Stimulated activated CD8-positive, alpha-beta memory T cell treated with anti-CD3 and anti-CD28 coated beads, Interleukin-4, amount 100 ng/mL, for 1 hour (primary cell): ENCODE data around the gene OPA1.
"Not testable (repeated sequence)": the region's sequence is repeated elsewhere in the genome, so short reads cannot be mapped to it uniquely, and the experiment has no call there.

Experiments used
- DNase-seq, 2 donors: peaks; one replicate each; pipeline ENCODE4 v3.0.0-alpha.2; 2020; ENCODE audit warnings: low read depth in 2 of 2, low spot score in 1 of 2

The OPA1 gene

GRCh38 chr3:193589129-193589528 lies 3.9 kb upstream of the OPA1 start:
- DNase-seq: no peak

GRCh38 chr3:193589616-193590015 lies 3.4 kb upstream of the OPA1 start:
- DNase-seq: no peak

- no peak for DNase-seq
These were observed 2.7 kb upstream of the OPA1 start for GRCh38 chr3:193590088-193590856.

- DNase-seq: no peak
These were observed 641 bp downstream of the OPA1 start for GRCh38 chr3:193593668-193594030.

GRCh38 chr3:193594946-193595689 lies 2.1 kb downstream of the OPA1 start:
- DNase-seq: no peak

- no peak for DNase-seq
These were observed 3.0 kb downstream of the OPA1 start for GRCh38 chr3:193595939-193596487.

- DNase-seq: no peak
These were observed 5.2 kb downstream of the OPA1 start for GRCh38 chr3:193598202-193598601.

- no peak for DNase-seq
These were observed 6.4 kb downstream of the OPA1 start for GRCh38 chr3:193599393-193599792.

- no peak for DNase-seq
These were observed 12.9 kb downstream of the OPA1 start for GRCh38 chr3:193605876-193606275.

- DNase-seq: not testable (repeated sequence)
These were observed 13.9 kb downstream of the OPA1 start for GRCh38 chr3:193606892-193607291.

GRCh38 chr3:193610516-193610915 lies 17.5 kb downstream of the OPA1 start:
- not testable (repeated sequence) for DNase-seq

- DNase-seq: no peak
These were observed 21.4 kb downstream of the OPA1 start for GRCh38 chr3:193614430-193614829.

GRCh38 chr3:193617628-193618027 lies 24.6 kb downstream of the OPA1 start:
- no peak for DNase-seq

- no peak for DNase-seq
These were observed 27.0 kb downstream of the OPA1 start for GRCh38 chr3:193620057-193620456.

GRCh38 chr3:193620650-193621049 lies 27.6 kb downstream of the OPA1 start:
- DNase-seq: no peak

- DNase-seq: no peak
These were observed 28.1 kb downstream of the OPA1 start for GRCh38 chr3:193621127-193621526.

GRCh38 chr3:193630005-193630404 lies 37.0 kb downstream of the OPA1 start:
- DNase-seq: no peak

- no peak for DNase-seq
These were observed 44.8 kb downstream of the OPA1 start for GRCh38 chr3:193637831-193638230.

GRCh38 chr3:193638833-193639232 lies 45.8 kb downstream of the OPA1 start:
- no peak for DNase-seq

GRCh38 chr3:193640165-193640715 lies 47.2 kb downstream of the OPA1 start:
- no peak for DNase-seq

GRCh38 chr3:193640728-193641439 lies 47.9 kb downstream of the OPA1 start:
- no peak for DNase-seq

GRCh38 chr3:193641440-193641775 lies 48.4 kb downstream of the OPA1 start:
- DNase-seq: no peak
